Measurements from ENCODE around the gene BMP6. TPM values are rescaled to one million over a fixed set of nuclear protein-coding genes. Genes with fewer than 3 reads are reported as not detected.
A peak's percentile ranks its signal among the peaks of the same experiment; 100 is the strongest.

BMP6 gene
- total RNA-seq, 1 donor = 1.7 TPM

- H3K4me3 ChIP-seq (ENCODE audit: low read depth, low read length) = no peak overlapping the region
- no peak for DNase-seq (ENCODE audit: low read depth)
- no peak for TF ChIP-seq CTCF (IDR thresholded peaks at IDR 0.05; ENCODE audit: insufficient read depth, low read depth, low read length)
These were observed 55.3 kb downstream of the BMP6 start for GRCh38 chr6:7781240-7781639.

- no peak for DNase-seq (ENCODE audit: low read depth)
- no peak overlapping the region for H3K4me3 ChIP-seq (ENCODE audit: low read depth, low read length)
- no peak for TF ChIP-seq CTCF (IDR thresholded peaks at IDR 0.05; ENCODE audit: insufficient read depth, low read depth, low read length)
These were observed 58.3 kb downstream of the BMP6 start for GRCh38 chr6:7784248-7784647.

GRCh38 chr6:7784706-7785105 lies 58.8 kb downstream of the BMP6 start:
- TF ChIP-seq CTCF (IDR thresholded peaks at IDR 0.05; ENCODE audit: insufficient read depth, low read depth, low read length) = no peak
- DNase-seq (ENCODE audit: low read depth) = no peak
- H3K4me3 ChIP-seq (ENCODE audit: low read depth, low read length) = no peak overlapping the region

- DNase-seq (ENCODE audit: low read depth) = peak; percentile 6
- no peak for TF ChIP-seq CTCF (IDR thresholded peaks at IDR 0.05; ENCODE audit: insufficient read depth, low read depth, low read length)
- no peak overlapping the region for H3K4me3 ChIP-seq (ENCODE audit: low read depth, low read length)
These were observed 59.5 kb downstream of the BMP6 start for GRCh38 chr6:7785243-7786035.

GRCh38 chr6:7786214-7786661 lies 60.3 kb downstream of the BMP6 start:
- TF ChIP-seq CTCF (IDR thresholded peaks at IDR 0.05; ENCODE audit: insufficient read depth, low read depth, low read length) = no peak
- no peak overlapping the region for H3K4me3 ChIP-seq (ENCODE audit: low read depth, low read length)
- peak; percentile 6 for DNase-seq (ENCODE audit: low read depth)

GRCh38 chr6:7787137-7787608 lies 61.3 kb downstream of the BMP6 start:
- TF ChIP-seq CTCF (IDR thresholded peaks at IDR 0.05; ENCODE audit: insufficient read depth, low read depth, low read length) = no peak
- no peak overlapping the region for H3K4me3 ChIP-seq (ENCODE audit: low read depth, low read length)
- DNase-seq (ENCODE audit: low read depth) = peak; percentile 87
